ENCODE results near the gene SEPHS2. TPM values are rescaled to one million over a fixed set of nuclear protein-coding genes. Genes with fewer than 3 reads are reported as not detected.
"Not testable (repeated sequence)": the region's sequence is repeated elsewhere in the genome, so short reads cannot be mapped to it uniquely, and the experiment has no call there.

The SEPHS2 gene
- total and polyA plus RNA-seq, 2 experiments from 2014 or later, result 29.7 to 43.0 TPM

DNA sequence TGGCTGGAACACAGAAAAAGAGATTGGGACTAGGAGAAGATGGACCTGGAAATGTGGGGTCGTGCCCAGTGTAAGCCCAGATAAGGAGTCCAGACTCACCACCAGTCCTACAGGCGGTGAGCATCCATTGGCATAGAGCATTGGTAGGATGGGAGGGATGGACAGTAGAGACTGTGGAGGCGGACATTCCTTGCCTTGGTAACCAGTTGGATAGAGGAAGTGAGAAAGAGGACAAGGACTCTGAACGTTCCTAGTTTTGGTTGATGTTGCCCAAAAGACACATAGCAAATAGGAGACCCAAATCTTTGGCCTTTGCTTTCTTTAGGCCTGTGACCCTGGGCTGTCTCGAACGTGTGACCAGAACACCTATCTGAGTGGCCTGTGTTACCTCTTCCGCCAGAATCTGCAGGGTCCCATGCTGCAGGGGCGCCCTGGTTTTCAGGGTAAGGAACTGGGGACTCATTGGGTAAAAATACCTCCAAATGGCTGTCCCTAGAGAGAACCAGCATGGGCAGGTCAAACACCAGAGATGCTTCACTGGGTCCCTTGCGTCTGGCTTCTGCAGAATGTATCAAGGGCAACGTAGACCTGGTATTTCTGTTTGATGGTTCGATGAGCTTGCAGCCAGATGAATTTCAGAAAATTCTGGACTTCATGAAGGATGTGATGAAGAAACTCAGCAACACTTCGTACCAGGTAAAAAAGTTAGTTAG lies 33.2 kb upstream of the SEPHS2 start (continued):
- TF ChIP-seq, protein P1, sequence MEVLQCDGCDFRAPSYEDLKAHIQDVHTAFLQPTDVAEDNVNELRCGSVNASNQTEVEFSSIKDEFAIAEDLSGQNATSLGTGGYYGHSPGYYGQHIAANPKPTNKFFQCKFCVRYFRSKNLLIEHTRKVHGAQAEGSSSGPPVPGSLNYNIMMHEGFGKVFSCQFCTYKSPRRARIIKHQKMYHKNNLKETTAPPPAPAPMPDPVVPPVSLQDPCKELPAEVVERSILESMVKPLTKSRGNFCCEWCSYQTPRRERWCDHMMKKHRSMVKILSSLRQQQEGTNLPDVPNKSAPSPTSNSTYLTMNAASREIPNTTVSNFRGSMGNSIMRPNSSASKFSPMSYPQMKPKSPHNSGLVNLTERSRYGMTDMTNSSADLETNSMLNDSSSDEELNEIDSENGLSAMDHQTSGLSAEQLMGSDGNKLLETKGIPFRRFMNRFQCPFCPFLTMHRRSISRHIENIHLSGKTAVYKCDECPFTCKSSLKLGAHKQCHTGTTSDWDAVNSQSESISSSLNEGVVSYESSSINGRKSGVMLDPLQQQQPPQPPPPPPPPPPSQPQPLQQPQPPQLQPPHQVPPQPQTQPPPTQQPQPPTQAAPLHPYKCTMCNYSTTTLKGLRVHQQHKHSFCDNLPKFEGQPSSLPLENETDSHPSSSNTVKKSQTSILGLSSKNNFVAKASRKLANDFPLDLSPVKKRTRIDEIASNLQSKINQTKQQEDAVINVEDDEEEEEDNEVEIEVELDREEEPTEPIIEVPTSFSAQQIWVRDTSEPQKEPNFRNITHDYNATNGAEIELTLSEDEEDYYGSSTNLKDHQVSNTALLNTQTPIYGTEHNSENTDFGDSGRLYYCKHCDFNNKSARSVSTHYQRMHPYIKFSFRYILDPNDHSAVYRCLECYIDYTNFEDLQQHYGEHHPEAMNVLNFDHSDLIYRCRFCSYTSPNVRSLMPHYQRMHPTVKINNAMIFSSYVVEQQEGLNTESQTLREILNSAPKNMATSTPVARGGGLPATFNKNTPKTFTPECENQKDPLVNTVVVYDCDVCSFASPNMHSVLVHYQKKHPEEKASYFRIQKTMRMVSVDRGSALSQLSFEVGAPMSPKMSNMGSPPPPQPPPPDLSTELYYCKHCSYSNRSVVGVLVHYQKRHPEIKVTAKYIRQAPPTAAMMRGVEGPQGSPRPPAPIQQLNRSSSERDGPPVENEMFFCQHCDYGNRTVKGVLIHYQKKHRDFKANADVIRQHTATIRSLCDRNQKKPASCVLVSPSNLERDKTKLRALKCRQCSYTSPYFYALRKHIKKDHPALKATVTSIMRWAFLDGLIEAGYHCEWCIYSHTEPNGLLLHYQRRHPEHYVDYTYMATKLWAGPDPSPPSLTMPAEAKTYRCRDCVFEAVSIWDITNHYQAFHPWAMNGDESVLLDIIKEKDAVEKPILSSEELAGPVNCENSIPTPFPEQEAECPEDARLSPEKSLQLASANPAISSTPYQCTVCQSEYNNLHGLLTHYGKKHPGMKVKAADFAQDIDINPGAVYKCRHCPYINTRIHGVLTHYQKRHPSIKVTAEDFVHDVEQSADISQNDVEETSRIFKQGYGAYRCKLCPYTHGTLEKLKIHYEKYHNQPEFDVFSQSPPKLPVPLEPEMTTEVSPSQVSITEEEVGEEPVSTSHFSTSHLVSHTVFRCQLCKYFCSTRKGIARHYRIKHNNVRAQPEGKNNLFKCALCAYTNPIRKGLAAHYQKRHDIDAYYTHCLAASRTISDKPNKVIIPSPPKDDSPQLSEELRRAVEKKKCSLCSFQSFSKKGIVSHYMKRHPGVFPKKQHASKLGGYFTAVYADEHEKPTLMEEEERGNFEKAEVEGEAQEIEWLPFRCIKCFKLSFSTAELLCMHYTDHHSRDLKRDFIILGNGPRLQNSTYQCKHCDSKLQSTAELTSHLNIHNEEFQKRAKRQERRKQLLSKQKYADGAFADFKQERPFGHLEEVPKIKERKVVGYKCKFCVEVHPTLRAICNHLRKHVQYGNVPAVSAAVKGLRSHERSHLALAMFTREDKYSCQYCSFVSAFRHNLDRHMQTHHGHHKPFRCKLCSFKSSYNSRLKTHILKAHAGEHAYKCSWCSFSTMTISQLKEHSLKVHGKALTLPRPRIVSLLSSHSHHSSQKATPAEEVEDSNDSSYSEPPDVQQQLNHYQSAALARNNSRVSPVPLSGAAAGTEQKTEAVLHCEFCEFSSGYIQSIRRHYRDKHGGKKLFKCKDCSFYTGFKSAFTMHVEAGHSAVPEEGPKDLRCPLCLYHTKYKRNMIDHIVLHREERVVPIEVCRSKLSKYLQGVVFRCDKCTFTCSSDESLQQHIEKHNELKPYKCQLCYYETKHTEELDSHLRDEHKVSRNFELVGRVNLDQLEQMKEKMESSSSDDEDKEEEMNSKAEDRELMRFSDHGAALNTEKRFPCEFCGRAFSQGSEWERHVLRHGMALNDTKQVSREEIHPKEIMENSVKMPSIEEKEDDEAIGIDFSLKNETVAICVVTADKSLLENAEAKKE (CRISPR knock-in tag; IDR thresholded peaks at IDR 0.05), result no peak

DNA sequence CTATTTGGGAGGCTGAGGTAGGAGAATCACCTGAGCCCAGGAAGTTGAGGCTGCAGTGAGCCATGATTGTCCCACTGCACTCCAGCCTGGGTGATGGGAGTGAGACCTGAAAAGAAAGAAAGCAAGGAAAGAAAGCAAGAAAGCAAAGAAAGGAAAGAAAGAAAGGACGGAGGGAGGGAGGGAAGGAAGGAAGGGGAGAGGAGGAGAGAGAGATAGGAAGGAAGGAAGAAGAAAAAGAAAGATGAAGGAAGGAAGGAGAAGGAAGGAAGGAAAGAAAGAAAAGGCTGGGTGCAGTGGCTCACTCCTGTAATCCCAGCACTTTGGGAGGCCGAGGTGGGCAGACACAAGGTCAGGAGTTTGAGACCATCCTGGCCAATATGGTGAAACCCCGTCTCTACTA lies 32.1 kb upstream of the SEPHS2 start:
- not testable (repeated sequence) for H3K4me3 Mint-ChIP-seq; H3K4me3 ChIP-seq; H3K79me2 ChIP-seq (replicated peaks; ENCODE audit: insufficient read depth); DNase-seq (ENCODE audit: low spot score); H3K27ac Mint-ChIP-seq; H2AFZ ChIP-seq; H3K4me1 ChIP-seq (ENCODE audit: insufficient read depth); H3K36me3 Mint-ChIP-seq (ENCODE audit: low read depth); H3K4me1 Mint-ChIP-seq; H3F3A ChIP-seq (replicated peaks; ENCODE audit: low read depth); H3K9me3 Mint-ChIP-seq; H3K9me2 ChIP-seq (ENCODE audit: insufficient read depth); H3K4me2 ChIP-seq; H3K27ac ChIP-seq (ENCODE audit: low read depth); H4K20me1 ChIP-seq (replicated peaks; ENCODE audit: insufficient read depth); H3K27me3 Mint-ChIP-seq (ENCODE audit: insufficient read depth, low read depth, poor library complexity); H3K36me3 ChIP-seq (ENCODE audit: insufficient read depth); ATAC-seq
- H3K27me3 ChIP-seq (ENCODE audit: insufficient read depth), result peaks cover 13% of the 10 kb centered on the region; the same call in 1 of the 2 replicates

DNA sequence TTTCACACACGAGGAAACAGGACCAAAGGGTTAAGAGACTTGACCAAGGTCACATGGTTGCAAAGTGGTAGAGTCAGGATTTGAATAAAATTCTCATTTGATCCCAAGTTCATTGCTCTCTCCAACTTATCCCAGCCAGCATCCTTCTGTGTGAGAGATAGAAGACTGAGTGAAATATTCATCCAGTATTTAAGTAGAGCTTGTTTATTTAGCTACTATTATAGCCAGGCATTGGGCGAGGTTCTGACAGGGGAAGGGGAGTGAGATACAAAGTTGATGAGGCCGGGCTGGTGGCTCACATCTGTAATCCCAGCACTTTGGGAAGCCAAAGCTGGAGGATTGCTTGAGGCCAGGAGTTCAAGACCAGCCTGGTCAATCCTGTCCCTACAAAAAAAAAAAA lies 31.3 kb upstream of the SEPHS2 start:
- Mint-ChIP-seq H3K9me3 (no peaks in the 10 kb centered on the region), H3K4me1 (no peaks in the 10 kb centered on the region), H3K4me3 (no peak overlapping the region), H3K27ac (no peak overlapping the region), H3K36me3 (ENCODE audit: low read depth) (no peaks in the 10 kb centered on the region), H3K27me3 (ENCODE audit: insufficient read depth, low read depth, poor library complexity) (peaks cover 3% of the 10 kb centered on the region)
- Histone ChIP-seq H3K4me3 (no peak overlapping the region), H3K79me2 (replicated peaks; ENCODE audit: insufficient read depth) (no peaks in the 10 kb centered on the region), H2AFZ (no peak overlapping the region), H3K4me1 (ENCODE audit: insufficient read depth) (no peaks in the 10 kb centered on the region; the same call in 1 of the 2 replicates), H3K27ac (ENCODE audit: low read depth) (no peak overlapping the region), H3K4me2 (no peak overlapping the region), H3F3A (replicated peaks; ENCODE audit: low read depth) (0 out of 2 replicates have a peak, but pooled peaks cover 3% of the 10 kb centered on the region), H3K27me3 (ENCODE audit: insufficient read depth) (peaks cover 13% of the 10 kb centered on the region; the same call in 1 of the 2 replicates), H4K20me1 (replicated peaks; ENCODE audit: insufficient read depth) (no peaks in the 10 kb centered on the region), H3K9me2 (ENCODE audit: insufficient read depth) (no peaks in the 10 kb centered on the region), H3K36me3 (ENCODE audit: insufficient read depth) (no peaks in the 10 kb centered on the region)
- DNase-seq (ENCODE audit: low spot score), result no peak
- no peak for ATAC-seq
- no peak for TF ChIP-seq EZH2 (IDR thresholded peaks at IDR 0.05; ENCODE audit: low read depth, unreplicated experiment)
- TF ChIP-seq, protein P1 (CRISPR knock-in tag; IDR thresholded peaks at IDR 0.05), result no peak
- TF ChIP-seq ZNF331 (CRISPR knock-in tag; IDR thresholded peaks at IDR 0.05; ENCODE audit: low read depth), result no peak
